ENCODE measurements around the gene SURF2. TPM values are rescaled to one million over a fixed set of nuclear protein-coding genes. Genes with fewer than 3 reads are reported as not detected.

SURF2 gene
- total RNA-seq, 1 donor from 2014 or later: 14.5 TPM

Other genes starting within 250 kb of the SURF2 start
- 33.1 TPM for gene RALGDS, start 235.3 kb upstream of the SURF2 start, total RNA-seq
- 6.2 TPM for gene GBGT1, start 192.6 kb upstream of the SURF2 start, total RNA-seq
- not detected for gene OBP2B, start 147.3 kb upstream of the SURF2 start, total RNA-seq
- gene ABO, start 81.3 kb upstream of the SURF2 start, total RNA-seq: 1.7 TPM
- gene SURF6, start 20.4 kb upstream of the SURF2 start, total RNA-seq: 11.9 TPM
- gene MED22, start 8.4 kb upstream of the SURF2 start, total RNA-seq: 21.5 TPM
- gene RPL7A, start 8.3 kb upstream of the SURF2 start, total RNA-seq: 898 TPM
- 64.3 TPM for gene SURF1, start 63 bp upstream of the SURF2 start, total RNA-seq
- gene SURF4, start 19.5 kb downstream of the SURF2 start, total RNA-seq: 66.5 TPM
- gene STKLD1, start 19.8 kb downstream of the SURF2 start, total RNA-seq: 0.17 TPM
- 18.7 TPM for gene REXO4, start 61.5 kb downstream of the SURF2 start, total RNA-seq
- 3.1 TPM for gene ADAMTS13, start 65.8 kb downstream of the SURF2 start, total RNA-seq
- 11.8 TPM for gene CACFD1, start 103.4 kb downstream of the SURF2 start, total RNA-seq
- gene SLC2A6, start 122.5 kb downstream of the SURF2 start, total RNA-seq: 2.4 TPM
- gene MYMK, start 168.4 kb downstream of the SURF2 start, total RNA-seq: not detected
- 5.1 TPM for gene ADAMTSL2, start 178.2 kb downstream of the SURF2 start, total RNA-seq